Measurements from ENCODE around the gene PTH2.
"Not testable (repeated sequence)": the region's sequence is repeated elsewhere in the genome, so short reads cannot be mapped to it uniquely, and the experiment has no call there.

- not testable (repeated sequence) for TF ChIP-seq POLR2AphosphoS5, POLR2A (IDR thresholded peaks at IDR 0.05; ENCODE audit: low read depth, low read length)
Measured at GRCh38 chr19:49444100-49444700, 21.0 kb upstream of the PTH2 start.
